SK-N-MC (cell line): Measurements from ENCODE around the gene SPECC1.

ENCODE experiments used
- EZH2 ChIP-seq: fragments of 200-600 bp; sonication (generic); IDR thresholded peaks from one replicate; pipeline ENCODE4 v1.6.1; 2017; ENCODE audit warnings: antibody characterized with exemption
- POLR2AphosphoS5 ChIP-seq: IDR thresholded peaks from 2 replicates; pipeline ENCODE4 v1.6.1; 2012; ENCODE audit warnings: mild to moderate bottlenecking, low read depth, low read length, borderline replicate concordance

DNA sequence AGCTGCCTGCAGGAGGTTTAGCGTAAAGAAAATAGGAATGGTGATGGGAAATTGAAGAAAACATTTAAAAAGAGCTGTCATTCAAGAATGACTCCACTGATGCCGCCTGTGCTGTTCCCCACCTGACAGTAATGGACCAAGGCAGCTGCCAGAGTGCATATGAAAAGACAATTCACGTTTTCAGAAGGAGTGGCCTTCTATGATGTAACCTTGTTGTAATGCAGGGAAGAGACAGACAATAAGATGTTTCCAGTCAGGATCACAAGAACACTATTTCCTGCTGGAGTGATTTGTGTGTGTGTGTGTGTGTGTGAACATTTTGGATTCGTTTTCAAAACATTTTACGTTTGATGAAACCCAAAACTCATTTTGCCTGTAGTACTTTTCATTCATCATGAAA is 254.4 kb downstream of the SPECC1 start:
- TF ChIP-seq POLR2AphosphoS5, result no peak
- no peak for TF ChIP-seq EZH2
